A549 (cell line): Measurements from ENCODE around the gene MYRIP. TPM values are rescaled to one million over a fixed set of nuclear protein-coding genes. Genes with fewer than 3 reads are reported as not detected.

Experiments used
- ATAC-seq, 2 experiments: fragments of 200-7000 bp in 1 of 2; fragments of >200 bp in 1 of 2; cut with Nextera tagmentation in 1 of 2; cut with Tn5 transposase in 1 of 2; 3 replicates each; pipeline versions ENCODE4 v1.8.0 to v1.9.1; 2018 to 2020; ENCODE audit warnings: mild to moderate bottlenecking in 1 of 2, moderate library complexity in 1 of 2
- CTCF ChIA-PET: fragments of 300-600 bp; sonication (Branson Sonifier 250); formaldehyde crosslinking; extraction: SDS; loops from one replicate; lab custom pipeline; 2021; ENCODE audit warnings: antibody characterized with exemption, inconsistent platforms; lab: Yijun Ruan, JAX
- POLR2A ChIA-PET: fragments of 350-600 bp; formaldehyde crosslinking; extraction: SDS; loops from one replicate; lab custom pipeline; 2021; ENCODE audit warnings: antibody characterized with exemption, inconsistent platforms; lab: Yijun Ruan, JAX
- DNase-seq, 2 experiments: peaks; one replicate each; pipeline versions ENCODE4 v3.0.0 to v3.0.0-alpha.2; 2011 to 2016; ENCODE audit warnings: low read depth in 1 of 2, low spot score in 1 of 2
- FAIRE-seq: peaks from 2 replicates; lab custom pipeline; 2011; peaks lifted over from hg19 to GRCh38; lab: Jason Lieb, UNC
- H3K27ac ChIP-seq, 2 experiments: fragments of >200 bp; sonication (Bioruptor Twin); formaldehyde crosslinking; 3 replicates each; pipeline ENCODE4 v1.5.1; 2016 to 2017
- H3K4me1 ChIP-seq: fragments of >200 bp; sonication (Bioruptor Twin); formaldehyde crosslinking; 3 replicates; pipeline ENCODE4 v1.6.1; 2016
- H3K4me2 ChIP-seq: fragments of >200 bp; sonication (Bioruptor Twin); formaldehyde crosslinking; 3 replicates; pipeline ENCODE4 v1.6.1; 2016
- H3K4me3 ChIP-seq: fragments of >200 bp; sonication (Bioruptor Twin); formaldehyde crosslinking; 3 replicates; pipeline ENCODE4 v1.5.1; 2016
- H3K9me3 ChIP-seq: fragments of >200 bp; sonication (Bioruptor Twin); formaldehyde crosslinking; 3 replicates; pipeline ENCODE4 v1.6.1; 2016
- BCL3 ChIP-seq: fragments of >200 bp; sonication (Bioruptor Twin); formaldehyde crosslinking; IDR thresholded peaks from 3 replicates; pipeline ENCODE4 v1.6.1; 2016
- E2F6 ChIP-seq: IDR thresholded peaks from 2 replicates; pipeline ENCODE4 v1.6.1; 2012; ENCODE audit warnings: low read depth, borderline replicate concordance
- EHF ChIP-seq: fragments of 250-450 bp; sonication (Bioruptor Pico); IDR thresholded peaks from 2 replicates; pipeline ENCODE4 v1.5.0; 2020; ENCODE audit warnings: mild to moderate bottlenecking
- EHMT2 ChIP-seq: fragments of 200-600 bp; sonication (generic); IDR thresholded peaks from 2 replicates; pipeline ENCODE4 v1.6.1; 2016; ENCODE audit warnings: antibody characterized with exemption, low read depth, mild to moderate bottlenecking, moderate library complexity
- ELK1 ChIP-seq: fragments of 150-350 bp; IDR thresholded peaks from 2 replicates; pipeline ENCODE4 v1.6.1; 2014; ENCODE audit warnings: low read depth, mild to moderate bottlenecking, low read length
- FOSB ChIP-seq: fragments of 250-450 bp; sonication (Bioruptor Pico); IDR thresholded peaks from 2 replicates; pipeline ENCODE4 v1.5.0; 2020; ENCODE audit warnings: mild to moderate bottlenecking, moderate library complexity
- HDAC2 ChIP-seq: fragments of 200-600 bp; sonication (generic); IDR thresholded peaks from 2 replicates; pipeline ENCODE4 v1.6.1; 2016
- HMGXB4 ChIP-seq: fragments of 250-450 bp; sonication (Bioruptor Pico); IDR thresholded peaks from 2 replicates; pipeline ENCODE4 v1.5.0; 2021; ENCODE audit warnings: mild to moderate bottlenecking, moderate library complexity, borderline replicate concordance
- HOXB13 ChIP-seq: fragments of 250-450 bp; sonication (Bioruptor Pico); IDR thresholded peaks from 2 replicates; pipeline ENCODE4 v1.5.0; 2020; ENCODE audit warnings: low read depth, mild to moderate bottlenecking, moderate library complexity
- HOXB5 ChIP-seq: fragments of 250-450 bp; sonication (Bioruptor Pico); IDR thresholded peaks from 2 replicates; pipeline ENCODE4 v1.5.0; 2020; ENCODE audit warnings: mild to moderate bottlenecking, moderate library complexity
- JUN ChIP-seq, 2 experiments: fragments of >200 bp; sonication (Bioruptor Twin); formaldehyde crosslinking; IDR thresholded peaks; 2 replicates in 1 of 2; 3 replicates in 1 of 2; pipeline ENCODE4 v1.6.1; 2016 to 2017
- JUNB ChIP-seq: fragments of >200 bp; sonication (Bioruptor Twin); formaldehyde crosslinking; IDR thresholded peaks from 2 replicates; pipeline ENCODE4 v1.6.1; 2016
- MAFK ChIP-seq: fragments of 450-650 bp; IDR thresholded peaks from 2 replicates; pipeline ENCODE4 v1.6.1; 2014; ENCODE audit not compliant: partially characterized antibody
- MAZ ChIP-seq: fragments of 150-350 bp; IDR thresholded peaks from 2 replicates; pipeline ENCODE4 v1.6.1; 2014; ENCODE audit warnings: antibody characterized with exemption, low read depth, low read length, borderline replicate concordance
- MYC ChIP-seq: IDR thresholded peaks from 2 replicates; pipeline ENCODE4 v1.6.1; 2012; ENCODE audit warnings: mild to moderate bottlenecking, inconsistent platforms, low read length, improper control_type of control experiment, borderline replicate concordance
- NPAS2 ChIP-seq: fragments of 250-450 bp; sonication (Bioruptor Pico); IDR thresholded peaks from 2 replicates; pipeline ENCODE4 v1.8.0; 2022; ENCODE audit warnings: mild to moderate bottlenecking, moderate library complexity, borderline replicate concordance
- NR3C1 ChIP-seq: fragments of >200 bp; sonication (Bioruptor Twin); formaldehyde crosslinking; IDR thresholded peaks from 3 replicates; pipeline ENCODE4 v1.6.1; 2017
- PHF8 ChIP-seq: fragments of 200-600 bp; sonication (generic); IDR thresholded peaks from 2 replicates; pipeline ENCODE4 v1.6.1; 2016; ENCODE audit warnings: low read depth, mild to moderate bottlenecking, antibody characterized with exemption, moderate library complexity, borderline replicate concordance
- POLR2A ChIP-seq: IDR thresholded peaks from 2 replicates; pipeline ENCODE4 v1.6.1; 2012; ENCODE audit warnings: mild to moderate bottlenecking, low read length
- RAD21 ChIP-seq, 2 experiments: fragments of >200 bp in 1 of 2; sonication (Bioruptor Twin) in 1 of 2; formaldehyde crosslinking in 1 of 2; IDR thresholded peaks in 1 of 2; conservative IDR thresholded peaks in 1 of 2; 2 replicates in 1 of 2; 3 replicates in 1 of 2; pipeline ENCODE4 v1.6.1; 2012 to 2018; ENCODE audit warnings: inconsistent platforms in 1 of 2
- RCOR1 ChIP-seq: fragments of 150-350 bp; IDR thresholded peaks from 2 replicates; pipeline ENCODE4 v1.6.1; 2014; ENCODE audit warnings: antibody characterized with exemption, low read length, low read depth
- SREBF2 ChIP-seq: fragments of 450-650 bp; IDR thresholded peaks from 2 replicates; pipeline ENCODE4 v1.6.1; 2014; ENCODE audit warnings: mild to moderate bottlenecking, moderate library complexity
- ZFP36 ChIP-seq: fragments of 450-650 bp; IDR thresholded peaks from 2 replicates; pipeline ENCODE4 v1.6.1; 2014; ENCODE audit warnings: borderline replicate concordance; ENCODE audit not compliant: partially characterized antibody
- ZNF302 ChIP-seq: fragments of 250-450 bp; sonication (Bioruptor Pico); IDR thresholded peaks from 2 replicates; pipeline ENCODE4 v1.9.0; 2021; ENCODE audit warnings: inconsistent platforms, mild to moderate bottlenecking, moderate library complexity
- WGBS: methylation state at CpG from one replicate; pipeline ENCODE4 v1.1.6; 2017; ENCODE audit errors: missing lambda C conversion rate; 5-methylcytosine and 5-hydroxymethylcytosine counted together
- polyA plus RNA-seq, 4 experiments: library from polyadenylated mRNA; depleted of rRNA in 3 of 4; stranded (reverse); fragments of >200 nt; fragmentation: RNase III in 1 of 4; extraction: RNeasy Plus Mini Kit Qiagen cat#74134 plus additional on column Dnase treatment in 1 of 4; gene quantifications; 2 replicates in 3 of 4; 3 replicates in 1 of 4; pipeline ENCODE4 v1.2.3, GENCODE V29; 2011 to 2017
- TF ChIP-seq, protein P1 (sequence below): fragments of >200 bp; sonication (Bioruptor Twin); formaldehyde crosslinking; IDR thresholded peaks from 2 replicates; pipeline ENCODE4 v1.6.1; 2016
- TF ChIP-seq, protein P2 (sequence below): fragments of 250-450 bp; sonication (Bioruptor Pico); IDR thresholded peaks from 2 replicates; pipeline ENCODE4 v1.5.0; 2020; ENCODE audit warnings: low read depth, mild to moderate bottlenecking, moderate library complexity

Gene MYRIP
- polyA plus RNA-seq, 2 of the 4 experiments (the other 2 are of a cell fraction): not detected

DNA sequence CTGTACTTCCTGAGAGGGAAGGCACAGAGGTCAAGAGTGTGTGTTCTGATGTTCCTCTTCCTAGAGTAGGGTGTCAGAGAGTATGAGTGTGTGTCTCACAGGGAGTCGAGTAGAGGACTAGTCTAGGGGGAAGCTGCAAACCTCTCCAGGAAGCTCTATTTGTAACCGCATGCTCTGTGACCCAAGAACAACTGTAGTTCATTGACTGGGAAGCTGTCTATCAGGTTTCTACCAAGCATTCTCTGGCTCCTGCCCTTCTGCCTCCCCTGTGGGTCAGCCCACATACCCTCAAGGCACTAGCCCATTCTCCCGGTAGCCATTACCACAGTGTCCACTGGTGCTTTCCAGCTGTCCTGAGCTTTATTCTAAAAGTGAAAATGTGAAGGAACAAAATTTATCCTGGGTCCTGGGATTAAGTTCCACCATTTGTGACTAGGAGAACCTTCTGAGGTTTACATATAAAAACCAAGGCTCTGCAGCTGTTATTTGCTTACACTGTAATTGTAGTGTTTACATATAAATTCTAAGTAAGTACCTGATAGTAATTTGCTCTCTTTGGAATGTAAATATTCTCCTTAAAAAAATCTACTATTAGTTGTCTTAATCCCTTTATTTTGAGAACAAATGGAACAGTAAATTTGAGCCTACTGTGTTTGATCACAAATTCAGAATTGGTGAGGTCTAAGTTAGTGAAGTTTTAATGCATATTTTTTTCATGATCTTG, 40.7 kb downstream of the MYRIP start:
- CTCF ChIA-PET: interaction anchor here (1.3 kb wide), 1 partner anchor 20 kb away, joined by 3 read pairs; no protein-coding TSS in a partner anchor

GRCh38 chr3:39850716-39851032, 41.3 kb downstream of the MYRIP start:
- TF ChIP-seq EHF (CRISPR knock-in tag): no peak
- no peak for TF ChIP-seq ZFP36
- no peak for TF ChIP-seq NR3C1
- TF ChIP-seq HOXB5 (CRISPR knock-in tag): no peak
- TF ChIP-seq MAFK: no peak
- no peak for TF ChIP-seq JUNB
- no peak for TF ChIP-seq ELK1
- no peak for TF ChIP-seq ZNF302
- TF ChIP-seq HMGXB4: no peak
- TF ChIP-seq HDAC2: no peak
- no peak for TF ChIP-seq FOSB (CRISPR knock-in tag)
- TF ChIP-seq SREBF2: no peak
- no peak for TF ChIP-seq POLR2A
- WGBS: 3% methylated on average over 2 of the region's 2 CpGs
- no peak for ATAC-seq
- Histone ChIP-seq H3K27ac (no peak overlapping the region), H3K9me3 (no peaks in the 10 kb centered on the region), H3K4me3 (no peak overlapping the region), H3K4me1 (no peaks in the 10 kb centered on the region), H3K4me2 (no peak overlapping the region)
- DNase-seq: no peak
- ChIA-PET POLR2A (no interaction called here), CTCF (no interaction called here)
- no peak for FAIRE-seq

More for the DNA sequence above, 40.7 kb downstream of the MYRIP start:
- Histone ChIP-seq H3K4me2 (no peak overlapping the region), H3K4me3 (no peak overlapping the region), H3K4me1 (no peaks in the 10 kb centered on the region), H3K9me3 (no peaks in the 10 kb centered on the region), H3K27ac (no peak overlapping the region)
- TF ChIP-seq ZNF302 (no peak), PHF8 (no peak), BCL3 (no peak), HOXB13 (CRISPR knock-in tag) (no peak), HMGXB4 (no peak), RAD21 (conservative IDR thresholded peaks at IDR 0.05 in 1 of 2, IDR thresholded peaks at IDR 0.05 in 1 of 2) (no peak), E2F6 (no peak), NPAS2 (CRISPR knock-in tag) (no peak), MYC (no peak), JUN (IDR thresholded peaks at IDR 0.05) (no peak), ZFP36 (no peak), RCOR1 (no peak), EHMT2 (no peak), MAZ (no peak)
- TF ChIP-seq, protein P1, sequence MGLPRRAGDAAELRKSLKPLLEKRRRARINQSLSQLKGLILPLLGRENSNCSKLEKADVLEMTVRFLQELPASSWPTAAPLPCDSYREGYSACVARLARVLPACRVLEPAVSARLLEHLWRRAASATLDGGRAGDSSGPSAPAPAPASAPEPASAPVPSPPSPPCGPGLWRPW: no peak
- TF ChIP-seq, protein P2, sequence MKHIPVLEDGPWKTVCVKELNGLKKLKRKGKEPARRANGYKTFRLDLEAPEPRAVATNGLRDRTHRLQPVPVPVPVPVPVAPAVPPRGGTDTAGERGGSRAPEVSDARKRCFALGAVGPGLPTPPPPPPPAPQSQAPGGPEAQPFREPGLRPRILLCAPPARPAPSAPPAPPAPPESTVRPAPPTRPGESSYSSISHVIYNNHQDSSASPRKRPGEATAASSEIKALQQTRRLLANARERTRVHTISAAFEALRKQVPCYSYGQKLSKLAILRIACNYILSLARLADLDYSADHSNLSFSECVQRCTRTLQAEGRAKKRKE (CRISPR knock-in tag): no peak
- ATAC-seq: no peak
- no peak for DNase-seq
- 36% methylated on average over 3 of the region's 3 CpGs for WGBS
- POLR2A ChIA-PET: no interaction called here
- FAIRE-seq: no peak
